Brain microvascular endothelial cell (primary cell): Measurements from ENCODE around the gene B4GALNT4.

Experiments
- DNase-seq: peaks from one replicate; pipeline ENCODE4 v3.0.0-alpha.2; 2020
- H3K27ac ChIP-seq: fragments of 250-450 bp; sonication (Bioruptor Pico); 2 replicates; pipeline ENCODE4 v1.5.1; 2020; ENCODE audit warnings: mild to moderate bottlenecking, moderate library complexity
- H3K27me3 ChIP-seq: fragments of 250-450 bp; sonication (Bioruptor Pico); replicated peaks from 2 replicates; pipeline ENCODE4 v1.5.1; 2020; ENCODE audit warnings: mild to moderate bottlenecking
- H3K36me3 ChIP-seq: fragments of 250-450 bp; sonication (Bioruptor Pico); replicated peaks from 2 replicates; pipeline ENCODE4 v1.5.1; 2020; ENCODE audit warnings: mild to moderate bottlenecking
- H3K4me3 ChIP-seq: 2 replicates; pipeline ENCODE4 v1.5.1; 2011; ENCODE audit warnings: low read depth, mild to moderate bottlenecking, control low read depth, low read length, moderate library complexity
- in situ Hi-C: cut with HindIII; loops from 2 replicates; pipeline ENCODE4 v1.10.0; 2017; ENCODE audit warnings: low sequenced_read_pairs, low pct_ligation_motif_present
- TF ChIP-seq, protein P1 (sequence below): IDR thresholded peaks from 2 replicates; pipeline ENCODE4 v1.5.1; 2011; ENCODE audit warnings: low read depth, mild to moderate bottlenecking, moderate library complexity, low read length, control low read depth, inconsistent platforms; ENCODE audit errors: missing control alignments

B4GALNT4 gene

GRCh38 chr11:363948-364761 lies 5.1 kb upstream of the B4GALNT4 start:
- Histone ChIP-seq H3K27ac (no peak overlapping the region), H3K4me3 (no peak overlapping the region), H3K36me3 (no peaks in the 10 kb centered on the region), H3K27me3 (peaks cover 27% of the 10 kb centered on the region)
- DNase-seq: no peak
- in situ Hi-C loops: no loop called here
- TF ChIP-seq, protein P1, sequence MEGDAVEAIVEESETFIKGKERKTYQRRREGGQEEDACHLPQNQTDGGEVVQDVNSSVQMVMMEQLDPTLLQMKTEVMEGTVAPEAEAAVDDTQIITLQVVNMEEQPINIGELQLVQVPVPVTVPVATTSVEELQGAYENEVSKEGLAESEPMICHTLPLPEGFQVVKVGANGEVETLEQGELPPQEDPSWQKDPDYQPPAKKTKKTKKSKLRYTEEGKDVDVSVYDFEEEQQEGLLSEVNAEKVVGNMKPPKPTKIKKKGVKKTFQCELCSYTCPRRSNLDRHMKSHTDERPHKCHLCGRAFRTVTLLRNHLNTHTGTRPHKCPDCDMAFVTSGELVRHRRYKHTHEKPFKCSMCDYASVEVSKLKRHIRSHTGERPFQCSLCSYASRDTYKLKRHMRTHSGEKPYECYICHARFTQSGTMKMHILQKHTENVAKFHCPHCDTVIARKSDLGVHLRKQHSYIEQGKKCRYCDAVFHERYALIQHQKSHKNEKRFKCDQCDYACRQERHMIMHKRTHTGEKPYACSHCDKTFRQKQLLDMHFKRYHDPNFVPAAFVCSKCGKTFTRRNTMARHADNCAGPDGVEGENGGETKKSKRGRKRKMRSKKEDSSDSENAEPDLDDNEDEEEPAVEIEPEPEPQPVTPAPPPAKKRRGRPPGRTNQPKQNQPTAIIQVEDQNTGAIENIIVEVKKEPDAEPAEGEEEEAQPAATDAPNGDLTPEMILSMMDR: peak; percentile 35

DNA sequence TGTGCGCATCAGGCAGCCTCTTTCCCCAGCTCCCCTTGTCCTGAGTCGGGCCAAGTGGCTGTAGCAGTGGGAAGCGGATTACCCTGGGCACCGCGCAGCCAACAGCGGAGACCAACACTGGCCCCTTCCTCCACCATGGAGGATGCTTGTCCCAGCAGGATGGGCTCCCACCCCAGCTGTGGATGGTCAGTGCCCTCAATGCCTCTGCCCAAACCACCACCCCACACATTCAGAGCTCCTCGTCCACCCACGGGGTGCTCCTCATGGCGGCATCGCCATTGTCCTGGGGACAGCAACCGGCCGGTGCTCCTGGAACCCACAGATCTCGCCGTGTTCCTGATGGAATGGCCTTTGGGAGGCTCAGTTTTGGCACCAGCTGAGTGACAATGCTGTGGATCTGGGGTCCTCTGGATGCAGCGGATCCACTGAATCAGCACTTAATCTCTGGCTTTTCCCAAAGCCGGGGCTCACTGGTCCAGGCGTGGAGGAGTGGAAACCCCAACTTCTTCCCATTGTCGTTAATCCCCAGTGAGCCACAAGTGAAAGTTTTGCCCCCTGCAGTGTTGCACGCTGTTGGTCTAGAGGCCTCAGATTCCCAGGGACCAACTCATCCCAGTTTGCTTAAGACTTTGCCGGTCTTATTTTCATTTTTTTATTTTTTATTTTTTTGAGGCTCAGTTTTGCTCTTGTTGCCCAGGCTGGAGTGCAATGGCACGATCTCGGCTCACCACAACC lies 4.1 kb upstream of the B4GALNT4 start:
- Histone ChIP-seq H3K27me3 (peaks cover 29% of the 10 kb centered on the region), H3K36me3 (no peaks in the 10 kb centered on the region), H3K27ac (no peak overlapping the region), H3K4me3 (no peak overlapping the region)
- in situ Hi-C loops: no loop called here
- DNase-seq: no peak
- TF ChIP-seq, protein P1: no peak

- Histone ChIP-seq H3K36me3 (no peaks in the 10 kb centered on the region), H3K4me3 (no peak overlapping the region), H3K27ac (no peak overlapping the region), H3K27me3 (peaks cover 33% of the 10 kb centered on the region)
- in situ Hi-C loops: no loop called here
- no peak for DNase-seq
- TF ChIP-seq, protein P1: no peak
These were observed 3.5 kb upstream of the B4GALNT4 start for GRCh38 chr11:365831-366230.

- Histone ChIP-seq H3K4me3 (no peak overlapping the region), H3K27me3 (peaks cover 33% of the 10 kb centered on the region)
- in situ Hi-C loops: no loop called here
These were observed 1.3 kb upstream of the B4GALNT4 start for GRCh38 chr11:367956-368413.

GRCh38 chr11:368414-369335 lies 624 bp upstream of the B4GALNT4 start:
- Histone ChIP-seq H3K27me3 (peaks cover 33% of the 10 kb centered on the region), H3K4me3 (no peak overlapping the region), H3K36me3 (no peaks in the 10 kb centered on the region), H3K27ac (no peak overlapping the region)
- DNase-seq: peak; percentile 7
- in situ Hi-C loops: no loop called here
- TF ChIP-seq, protein P1: no peak

More at GRCh38 chr11:367956-368413, 1.3 kb upstream of the B4GALNT4 start:
- no peaks in the 10 kb centered on the region for H3K36me3 ChIP-seq
- no peak overlapping the region for H3K27ac ChIP-seq
- TF ChIP-seq, protein P1: no peak
- DNase-seq: no peak
